MCF 10A (cell line): Measurements from ENCODE around the gene SCARB1. TPM values are rescaled to one million over a fixed set of nuclear protein-coding genes. Genes with fewer than 3 reads are reported as not detected.

Experiments
- BruUV-seq: library from RNA; stranded (reverse); fragments of 400-500 nt; replicated peaks from 2 replicates; lab custom pipeline; 2021; lab: Mats Ljungman, UMichigan
- CTCF ChIA-PET: fragments of 300-600 bp; sonication (Branson Sonifier 250); formaldehyde crosslinking; extraction: SDS; loops from one replicate; lab custom pipeline; 2021; ENCODE audit warnings: antibody characterized with exemption, inconsistent platforms; lab: Yijun Ruan, JAX
- POLR2A ChIA-PET: fragments of 300-600, 350-650 bp; sonication (Branson Sonifier 250); formaldehyde crosslinking; extraction: SDS; loops from one replicate; lab custom pipeline; 2020; ENCODE audit warnings: antibody characterized with exemption, inconsistent platforms; lab: Yijun Ruan, JAX
- DNase-seq: peaks from one replicate; pipeline ENCODE4 v3.0.0-alpha.2; 2018; ENCODE audit not compliant: unreplicated experiment
- H3K27ac Mint-ChIP-seq: one replicate; pipeline ENCODE4 v1.8.0; 2022; ENCODE audit warnings: mild to moderate bottlenecking, low read depth, mixed read lengths; ENCODE audit not compliant: unreplicated experiment
- H3K27me3 Mint-ChIP-seq: one replicate; pipeline ENCODE4 v1.8.0; 2022; ENCODE audit warnings: mixed read lengths; ENCODE audit not compliant: insufficient read depth, unreplicated experiment
- H3K36me3 Mint-ChIP-seq: one replicate; pipeline ENCODE4 v1.8.0; 2022; ENCODE audit warnings: mild to moderate bottlenecking, moderate library complexity, mixed read lengths; ENCODE audit not compliant: insufficient read depth, unreplicated experiment
- H3K4me1 Mint-ChIP-seq: one replicate; pipeline ENCODE4 v1.8.0; 2022; ENCODE audit warnings: mixed read lengths; ENCODE audit not compliant: insufficient read depth, unreplicated experiment
- H3K4me3 Mint-ChIP-seq: one replicate; pipeline ENCODE4 v1.8.0; 2022; ENCODE audit warnings: mild to moderate bottlenecking, moderate library complexity, mixed read lengths; ENCODE audit not compliant: unreplicated experiment
- H3K9me3 Mint-ChIP-seq: one replicate; pipeline ENCODE4 v1.8.0; 2022; ENCODE audit warnings: mixed read lengths; ENCODE audit not compliant: unreplicated experiment
- intact Hi-C: fragments of 100-400 bp; cut with micrococcal nuclease; formaldehyde crosslinking; loops from 2 replicates; pipeline ENCODE4 v1.14.1; 2022
- total RNA-seq: library from RNA; stranded (reverse); gene quantifications from 2 replicates; pipeline ENCODE4 v1.2.3, GENCODE V29; 2022
- TF ChIP-seq, protein P1 (sequence below): fragments of 200-600 bp; IDR thresholded peaks from one replicate; pipeline ENCODE4 v1.8.0; 2022; ENCODE audit warnings: antibody characterized with exemption, mild to moderate bottlenecking; ENCODE audit not compliant: unreplicated experiment

Gene SCARB1
- total RNA-seq, 1 experiment from 2014 or later: 71.0 TPM

DNA sequence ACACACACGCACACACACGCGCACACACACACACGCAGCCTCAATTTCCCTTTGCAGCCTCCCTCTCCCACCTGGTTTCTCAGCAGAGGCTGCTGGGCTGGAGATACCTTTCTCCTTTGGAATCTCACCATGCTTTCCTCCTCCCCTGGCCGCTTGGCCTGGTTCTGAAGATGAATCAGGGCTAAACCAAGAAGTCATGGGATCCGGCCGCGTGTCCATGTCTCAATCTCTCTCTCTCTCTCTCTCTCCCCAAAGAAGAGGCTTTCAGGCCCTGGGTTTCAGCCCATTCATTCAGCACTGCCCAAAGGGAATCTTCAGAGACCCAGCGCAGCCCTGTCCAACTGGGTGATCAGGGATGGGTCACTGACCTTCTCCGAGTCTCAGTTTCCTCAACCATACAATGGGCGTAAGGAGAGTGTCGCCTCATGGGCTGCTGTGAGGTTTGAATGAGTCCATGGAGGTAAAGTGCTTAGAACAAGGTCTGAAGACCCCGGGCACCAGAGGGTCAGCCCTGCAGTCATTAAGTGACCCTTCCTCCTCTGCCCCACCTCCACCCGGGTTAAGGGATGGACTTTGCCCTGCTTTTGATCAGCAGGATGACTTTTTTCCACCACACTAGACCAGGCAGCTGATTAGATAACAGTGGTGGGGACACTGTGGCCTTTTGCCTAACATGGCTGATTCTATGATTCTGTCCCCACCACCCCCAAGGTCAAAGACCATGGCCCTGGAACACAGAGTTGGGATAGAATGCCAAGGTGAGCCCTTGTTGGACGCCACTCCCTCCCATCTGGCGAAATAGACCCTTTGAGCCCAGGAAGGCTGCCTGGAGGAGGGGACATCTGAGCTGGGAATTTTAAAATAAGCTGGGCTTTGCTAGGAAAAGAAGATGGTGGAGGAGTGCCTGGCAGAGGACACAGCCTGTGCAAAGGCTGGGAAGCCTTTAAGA is 42.1 kb downstream of the SCARB1 start:
- peaks cover 5% of the 10 kb centered on the region for H3K4me1 Mint-ChIP-seq

DNA sequence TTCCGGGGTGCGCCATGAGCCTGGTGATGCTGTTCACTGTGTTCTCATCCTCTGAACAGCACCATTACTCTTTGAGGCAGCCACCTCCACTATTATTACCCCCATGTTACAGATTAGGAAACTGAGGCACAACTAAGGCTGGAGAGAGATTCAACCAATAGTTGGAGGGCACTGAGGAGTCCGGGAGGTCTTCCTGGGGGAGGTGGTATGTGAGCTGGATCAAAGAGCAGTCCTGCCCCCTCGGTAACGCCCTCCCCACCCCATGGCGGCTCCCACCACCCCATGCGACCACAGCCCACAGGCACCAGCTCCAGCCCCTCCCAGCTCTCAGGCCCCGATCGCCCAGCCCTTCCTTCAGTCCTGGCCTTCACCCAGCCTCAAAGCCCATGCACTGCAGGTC is 43.5 kb downstream of the SCARB1 start:
- no TSS peak for BruUV-seq
- Mint-ChIP-seq H3K27me3 (no peaks in the 10 kb centered on the region), H3K4me1 (peaks cover 5% of the 10 kb centered on the region), H3K4me3 (no peak overlapping the region), H3K27ac (no peak overlapping the region), H3K36me3 (peaks cover 12% of the 10 kb centered on the region), H3K9me3 (no peaks in the 10 kb centered on the region)
- POLR2A ChIA-PET: interaction anchor here (0.5 kb wide), 1 partner anchor 89 kb away, joined by 3 read pairs; no protein-coding TSS in a partner anchor
- no peak for DNase-seq
- intact Hi-C loops: no loop called here
- CTCF ChIA-PET: interaction anchor here (1.0 kb wide), 1 partner anchor 915 kb away, joined by 4 read pairs; no protein-coding TSS in a partner anchor
- TF ChIP-seq, protein P1, sequence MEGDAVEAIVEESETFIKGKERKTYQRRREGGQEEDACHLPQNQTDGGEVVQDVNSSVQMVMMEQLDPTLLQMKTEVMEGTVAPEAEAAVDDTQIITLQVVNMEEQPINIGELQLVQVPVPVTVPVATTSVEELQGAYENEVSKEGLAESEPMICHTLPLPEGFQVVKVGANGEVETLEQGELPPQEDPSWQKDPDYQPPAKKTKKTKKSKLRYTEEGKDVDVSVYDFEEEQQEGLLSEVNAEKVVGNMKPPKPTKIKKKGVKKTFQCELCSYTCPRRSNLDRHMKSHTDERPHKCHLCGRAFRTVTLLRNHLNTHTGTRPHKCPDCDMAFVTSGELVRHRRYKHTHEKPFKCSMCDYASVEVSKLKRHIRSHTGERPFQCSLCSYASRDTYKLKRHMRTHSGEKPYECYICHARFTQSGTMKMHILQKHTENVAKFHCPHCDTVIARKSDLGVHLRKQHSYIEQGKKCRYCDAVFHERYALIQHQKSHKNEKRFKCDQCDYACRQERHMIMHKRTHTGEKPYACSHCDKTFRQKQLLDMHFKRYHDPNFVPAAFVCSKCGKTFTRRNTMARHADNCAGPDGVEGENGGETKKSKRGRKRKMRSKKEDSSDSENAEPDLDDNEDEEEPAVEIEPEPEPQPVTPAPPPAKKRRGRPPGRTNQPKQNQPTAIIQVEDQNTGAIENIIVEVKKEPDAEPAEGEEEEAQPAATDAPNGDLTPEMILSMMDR: no peak

More for the DNA sequence above, 42.1 kb downstream of the SCARB1 start:
- CTCF ChIA-PET: no interaction called here
- H3K27ac Mint-ChIP-seq: no peak overlapping the region
- TF ChIP-seq, protein P1: no peak
- intact Hi-C loops: no loop called here
- DNase-seq: no peak
- BruUV-seq: no TSS peak
- no peak overlapping the region for H3K4me3 Mint-ChIP-seq
- H3K36me3 Mint-ChIP-seq: peaks cover 15% of the 10 kb centered on the region
- POLR2A ChIA-PET: no interaction called here
- H3K9me3 Mint-ChIP-seq: no peaks in the 10 kb centered on the region
- H3K27me3 Mint-ChIP-seq: no peaks in the 10 kb centered on the region

DNA sequence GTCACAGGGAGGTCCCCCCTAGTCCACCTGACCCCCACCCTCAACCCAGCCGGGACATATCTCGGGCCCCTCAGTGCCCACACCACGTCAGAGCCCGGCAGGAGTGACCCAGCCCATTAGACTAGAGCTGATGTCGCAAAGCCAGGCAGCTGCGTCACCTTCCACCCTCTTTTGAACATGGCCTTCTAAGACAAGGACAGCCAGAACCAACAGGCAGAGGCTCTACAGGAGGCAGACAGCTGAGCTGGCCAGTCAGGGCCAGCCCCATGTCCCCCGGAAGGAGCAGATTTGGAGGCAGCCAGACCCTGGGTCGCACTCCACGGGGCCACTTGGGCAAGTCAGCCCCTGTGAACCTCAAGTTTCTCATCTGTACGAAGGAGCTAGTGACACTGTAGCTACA is 44.1 kb downstream of the SCARB1 start:
- no peak overlapping the region for H3K4me3 Mint-ChIP-seq
- H3K4me1 Mint-ChIP-seq: peaks cover 3% of the 10 kb centered on the region
- ChIA-PET POLR2A (no interaction called here), CTCF (interaction anchor here (1.0 kb wide), 1 partner anchor 914 kb away, joined by 4 read pairs; no protein-coding TSS in a partner anchor)
- H3K9me3 Mint-ChIP-seq: no peaks in the 10 kb centered on the region
- no TSS peak for BruUV-seq
- H3K36me3 Mint-ChIP-seq: peaks cover 10% of the 10 kb centered on the region
- H3K27ac Mint-ChIP-seq: no peak overlapping the region
- DNase-seq: no peak
- no peaks in the 10 kb centered on the region for H3K27me3 Mint-ChIP-seq
- intact Hi-C loops: no loop called here
- TF ChIP-seq, protein P1: no peak

DNA sequence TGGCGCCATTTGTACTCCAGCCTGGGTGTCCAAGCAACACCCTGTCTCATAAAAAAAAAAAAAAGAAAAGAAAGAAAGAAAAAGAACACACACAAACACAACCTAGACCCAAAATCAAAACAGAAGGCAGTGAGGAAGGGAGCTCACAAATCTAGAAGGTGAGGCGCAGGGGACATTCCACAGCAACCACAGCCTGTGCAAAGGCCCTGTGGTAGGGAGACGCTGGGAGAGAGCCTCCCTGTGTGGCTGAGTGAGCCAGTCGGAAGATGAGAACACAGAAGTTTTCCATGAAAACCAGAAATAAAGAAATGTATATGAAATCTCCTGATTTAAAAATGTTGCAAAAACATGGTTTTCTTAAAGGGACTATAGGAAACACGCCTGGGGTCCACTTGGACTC is 44.6 kb downstream of the SCARB1 start:
- no peaks in the 10 kb centered on the region for H3K9me3 Mint-ChIP-seq
- TF ChIP-seq, protein P1: no peak

More for the DNA sequence above, 44.6 kb downstream of the SCARB1 start:
- POLR2A ChIA-PET: no interaction called here
- H3K36me3 Mint-ChIP-seq: peaks cover 12% of the 10 kb centered on the region
- BruUV-seq: no TSS peak
- no peak for DNase-seq
- intact Hi-C loops: no loop called here
- CTCF ChIA-PET: interaction anchor here (0.6 to 1.0 kb wide), 3 partner anchors 31 to 175 kb away, joined by 3 to 4 read pairs (median 3); partner anchors contain the start of gene BRI3BP
- no peaks in the 10 kb centered on the region for H3K27me3 Mint-ChIP-seq
- H3K4me1 Mint-ChIP-seq: no peaks in the 10 kb centered on the region
- no peak overlapping the region for H3K4me3 Mint-ChIP-seq
- no peak overlapping the region for H3K27ac Mint-ChIP-seq
